Measurements from ENCODE around the gene CFAP157.

DNA sequence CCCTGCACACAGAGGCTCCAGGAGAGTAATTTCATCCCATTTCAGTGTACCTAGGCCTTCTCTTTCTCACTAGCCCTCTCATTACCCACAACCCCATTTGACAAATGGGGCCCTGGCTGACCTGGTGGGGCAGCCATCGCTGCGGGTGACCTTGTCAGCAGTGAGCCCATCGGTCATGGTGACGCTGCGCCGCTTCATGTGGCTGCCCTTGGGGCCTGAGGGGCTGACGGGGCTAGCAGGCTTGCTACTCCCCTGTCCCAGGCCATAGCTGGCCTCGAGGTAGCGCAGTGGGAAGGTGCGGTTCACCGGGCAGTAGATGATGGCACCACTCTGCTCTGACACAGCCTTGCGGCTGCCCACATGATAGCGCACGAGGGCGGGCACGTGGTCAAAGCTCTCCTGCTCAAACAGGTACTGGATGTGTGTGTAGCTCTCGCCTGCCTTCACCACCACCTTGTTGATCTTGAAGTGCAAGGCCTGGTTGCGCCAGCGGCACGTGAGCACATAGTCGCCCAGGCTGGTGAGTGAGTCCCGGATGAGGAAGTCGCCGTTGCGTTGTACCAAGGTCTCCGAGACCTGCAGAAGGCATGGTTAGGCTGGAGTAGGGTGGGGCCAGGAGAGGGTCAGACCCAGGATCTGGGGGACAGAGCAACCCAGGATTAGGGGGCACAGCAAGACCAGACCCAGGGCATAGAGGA lies 42.5 kb downstream of the CFAP157 start:
- TF ChIP-seq, protein P1, sequence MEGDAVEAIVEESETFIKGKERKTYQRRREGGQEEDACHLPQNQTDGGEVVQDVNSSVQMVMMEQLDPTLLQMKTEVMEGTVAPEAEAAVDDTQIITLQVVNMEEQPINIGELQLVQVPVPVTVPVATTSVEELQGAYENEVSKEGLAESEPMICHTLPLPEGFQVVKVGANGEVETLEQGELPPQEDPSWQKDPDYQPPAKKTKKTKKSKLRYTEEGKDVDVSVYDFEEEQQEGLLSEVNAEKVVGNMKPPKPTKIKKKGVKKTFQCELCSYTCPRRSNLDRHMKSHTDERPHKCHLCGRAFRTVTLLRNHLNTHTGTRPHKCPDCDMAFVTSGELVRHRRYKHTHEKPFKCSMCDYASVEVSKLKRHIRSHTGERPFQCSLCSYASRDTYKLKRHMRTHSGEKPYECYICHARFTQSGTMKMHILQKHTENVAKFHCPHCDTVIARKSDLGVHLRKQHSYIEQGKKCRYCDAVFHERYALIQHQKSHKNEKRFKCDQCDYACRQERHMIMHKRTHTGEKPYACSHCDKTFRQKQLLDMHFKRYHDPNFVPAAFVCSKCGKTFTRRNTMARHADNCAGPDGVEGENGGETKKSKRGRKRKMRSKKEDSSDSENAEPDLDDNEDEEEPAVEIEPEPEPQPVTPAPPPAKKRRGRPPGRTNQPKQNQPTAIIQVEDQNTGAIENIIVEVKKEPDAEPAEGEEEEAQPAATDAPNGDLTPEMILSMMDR (IDR thresholded peaks at IDR 0.05): no peak
- TF ChIP-seq POLR2A (IDR thresholded peaks at IDR 0.05): no peak

Measured in uterus (tissue), 2 donors.